Skeletal muscle tissue (tissue), 4 donors: ENCODE data around the gene TMC1. TPM values are rescaled to one million over a fixed set of nuclear protein-coding genes. Genes with fewer than 3 reads are reported as not detected.
"Not testable (repeated sequence)": the region's sequence is repeated elsewhere in the genome, so short reads cannot be mapped to it uniquely, and the experiment has no call there.

Experiments
- H3K27ac ChIP-seq: one replicate; pipeline ENCODE4 v1.7.0; 2013; ENCODE audit warnings: mild to moderate bottlenecking, low read depth, low read length, inconsistent platforms
- H3K27me3 ChIP-seq, 3 donors: one replicate each; pipeline ENCODE4 v1.7.0; 2013; ENCODE audit warnings: low read length in 3 of 3; ENCODE audit not compliant: control insufficient read depth in 3 of 3, insufficient read depth in 3 of 3
- H3K36me3 ChIP-seq, 3 donors: one replicate each; pipeline ENCODE4 v1.7.0; 2013; ENCODE audit warnings: low read length in 3 of 3; ENCODE audit not compliant: control insufficient read depth in 3 of 3, insufficient read depth in 3 of 3
- H3K4me1 ChIP-seq, 3 donors: one replicate each; pipeline ENCODE4 v1.7.0; 2013; ENCODE audit warnings: low read length in 3 of 3, mild to moderate bottlenecking in 3 of 3; ENCODE audit not compliant: control insufficient read depth in 3 of 3, insufficient read depth in 3 of 3
- H3K4me3 ChIP-seq, 3 donors: one replicate each; pipeline ENCODE4 v1.7.0; 2013; ENCODE audit warnings: low read length in 3 of 3
- H3K9ac ChIP-seq, 3 donors: one replicate each; pipeline ENCODE4 v1.7.0; 2013; ENCODE audit warnings: low read length in 3 of 3, mild to moderate bottlenecking in 3 of 3, moderate library complexity in 2 of 3, low read depth in 1 of 3
- H3K9me3 ChIP-seq, 3 donors: one replicate each; pipeline ENCODE4 v1.7.0; 2013; ENCODE audit warnings: low read length in 3 of 3; ENCODE audit not compliant: control insufficient read depth in 3 of 3
- total RNA-seq: library from RNA; depleted of rRNA; stranded (reverse); fragments of >200 nt; gene quantifications from one replicate; pipeline ENCODE4 v1.2.3, GENCODE V29; 2014
- donor health status: Osteomylitis.

TMC1 gene
- total RNA-seq, 1 donor from 2014 or later = 0.52 TPM

- H3K9ac ChIP-seq = no peak overlapping the region
- peaks cover 9 to 15% (median 11%) of the 10 kb centered on the region in 3 donors for H3K4me1 ChIP-seq
- H3K9me3 ChIP-seq = no peaks in the 10 kb centered on the region
- no peak overlapping the region for H3K4me3 ChIP-seq
- no peaks in the 10 kb centered on the region for H3K36me3 ChIP-seq
- no peaks in the 10 kb centered on the region for H3K27me3 ChIP-seq
- H3K27ac ChIP-seq = no peak overlapping the region
Measured at GRCh38 chr9:72858089-72858912, 336.9 kb downstream of the TMC1 start.

- not testable (repeated sequence) for H3K36me3 ChIP-seq, H3K27ac ChIP-seq, H3K9me3 ChIP-seq, H3K9ac ChIP-seq, H3K27me3 ChIP-seq, H3K4me3 ChIP-seq, H3K4me1 ChIP-seq
Measured at GRCh38 chr9:72862788-72863187, 341.4 kb downstream of the TMC1 start.

DNA sequence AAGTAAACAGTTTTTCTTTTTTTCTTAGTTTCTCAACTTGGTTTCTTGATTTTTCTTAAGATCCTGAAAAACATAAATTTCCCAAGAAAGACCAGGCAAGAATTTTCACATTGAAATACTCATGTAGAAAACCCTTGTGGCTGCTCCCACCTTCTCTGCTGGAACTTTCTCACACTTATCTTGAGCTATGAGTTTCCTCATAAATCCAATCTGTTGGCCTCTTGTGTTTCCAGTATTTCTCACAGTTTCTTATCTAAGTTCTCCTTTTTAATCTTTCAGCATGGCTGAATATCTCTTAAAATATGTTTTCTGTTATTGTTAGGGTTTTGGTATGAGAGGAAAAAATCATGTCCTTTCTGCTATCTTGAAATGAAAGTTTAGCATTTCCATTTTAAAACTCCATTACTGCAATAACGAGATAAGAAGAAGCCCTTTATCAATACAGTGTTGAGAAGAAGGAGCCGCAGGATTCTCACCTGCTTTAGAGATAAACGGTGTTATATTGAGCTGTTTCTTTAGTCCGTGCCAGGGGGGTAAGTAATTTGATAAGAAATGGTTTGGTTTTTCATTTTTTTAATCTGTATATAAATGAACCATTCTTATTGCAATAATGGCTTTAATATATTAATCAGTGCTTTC, 342.2 kb downstream of the TMC1 start:
- Histone ChIP-seq H3K4me3 (no peak overlapping the region), H3K9ac (no peak overlapping the region), H3K36me3 (no peaks in the 10 kb centered on the region), H3K9me3 (no peaks in the 10 kb centered on the region), H3K27ac (no peak overlapping the region), H3K27me3 (no peaks in the 10 kb centered on the region), H3K4me1 (peaks cover 0 to under 1% (median under 1%) of the 10 kb centered on the region in 3 donors)

DNA sequence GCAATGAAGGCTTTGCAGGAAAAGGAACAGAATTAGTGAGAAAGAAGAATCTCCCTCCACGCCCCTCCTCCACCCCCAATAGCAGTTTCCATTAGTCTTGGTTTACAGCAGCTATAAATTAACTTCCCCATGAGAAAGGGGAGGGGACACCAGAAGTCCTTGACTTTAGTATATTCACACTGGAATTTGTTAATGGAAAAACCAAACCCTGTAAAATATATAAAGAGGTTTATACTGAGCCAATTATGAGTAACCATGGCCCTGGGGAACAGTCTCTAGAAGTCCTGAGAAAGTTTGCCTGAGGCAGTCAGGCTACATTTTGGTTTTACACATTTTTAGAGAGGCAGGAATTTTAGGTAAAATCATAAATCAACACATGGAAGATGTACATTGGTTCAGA, 342.9 kb downstream of the TMC1 start:
- Histone ChIP-seq H3K9ac (no peak overlapping the region), H3K4me1 (no peaks in the 10 kb centered on the region), H3K27me3 (no peaks in the 10 kb centered on the region), H3K36me3 (no peaks in the 10 kb centered on the region), H3K9me3 (no peaks in the 10 kb centered on the region), H3K4me3 (no peak overlapping the region), H3K27ac (no peak overlapping the region)

DNA sequence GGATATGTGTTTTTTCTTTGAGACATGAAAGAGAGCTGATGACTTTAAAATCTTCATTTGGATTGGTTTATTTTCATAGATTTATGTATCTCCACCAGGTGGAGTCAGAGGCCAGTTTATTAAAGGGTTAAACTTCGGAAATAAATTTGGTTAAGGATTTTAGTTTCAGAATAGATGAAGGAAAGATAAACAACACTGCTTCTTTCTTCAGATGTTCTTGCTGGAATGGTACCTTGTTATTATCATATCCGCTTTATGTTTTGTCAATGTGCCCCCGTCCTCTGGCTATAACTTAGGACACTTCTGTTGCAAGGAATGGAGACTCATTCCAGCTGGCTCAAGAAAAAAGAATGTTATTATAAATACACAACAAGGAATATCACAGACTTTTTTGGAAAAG, 350.3 kb downstream of the TMC1 start:
- H3K4me1 ChIP-seq = peaks cover 0 to 2% (median 0%) of the 10 kb centered on the region in 3 donors
- no peak overlapping the region for H3K27ac ChIP-seq
- H3K9me3 ChIP-seq = no peaks in the 10 kb centered on the region
- peak overlapping the region in 1 of 3 donors; percentile 51 for H3K9ac ChIP-seq
- no peaks in the 10 kb centered on the region for H3K36me3 ChIP-seq
- peak overlapping the region in 2 of 3 donors; percentile 2 to 34 for H3K4me3 ChIP-seq
- no peaks in the 10 kb centered on the region for H3K27me3 ChIP-seq

- no peaks in the 10 kb centered on the region for H3K27me3 ChIP-seq
- no peak overlapping the region for H3K4me3 ChIP-seq
- H3K9ac ChIP-seq = no peak overlapping the region
- H3K27ac ChIP-seq = no peak overlapping the region
- no peaks in the 10 kb centered on the region for H3K9me3 ChIP-seq
- H3K36me3 ChIP-seq = no peaks in the 10 kb centered on the region
- peaks cover 0 to 2% (median 0%) of the 10 kb centered on the region in 3 donors for H3K4me1 ChIP-seq
Measured at GRCh38 chr9:72872718-72873117, 351.3 kb downstream of the TMC1 start.

DNA sequence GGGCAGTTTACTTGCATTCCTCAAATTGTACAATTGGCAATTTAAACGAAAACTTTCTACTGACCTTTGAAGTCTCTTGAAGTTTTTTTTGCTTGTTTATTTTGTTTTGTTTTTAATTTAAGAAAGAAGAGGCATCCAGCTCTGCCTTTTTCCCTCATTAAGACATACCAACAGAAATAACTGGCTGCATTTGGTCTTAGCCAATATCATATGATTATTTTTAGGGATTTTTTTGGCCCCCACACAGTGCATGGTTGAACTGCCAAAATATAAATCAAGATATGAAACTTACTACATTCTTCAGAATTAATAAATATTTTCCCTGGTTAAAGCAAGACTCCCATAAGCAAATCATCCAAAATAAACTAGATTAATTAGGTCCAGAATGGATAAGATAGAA, 352.0 kb downstream of the TMC1 start:
- Histone ChIP-seq H3K4me3 (no peak overlapping the region), H3K27ac (no peak overlapping the region), H3K9me3 (no peaks in the 10 kb centered on the region), H3K4me1 (peaks cover 0 to 2% (median 0%) of the 10 kb centered on the region in 3 donors), H3K36me3 (no peaks in the 10 kb centered on the region), H3K9ac (no peak overlapping the region), H3K27me3 (no peaks in the 10 kb centered on the region)

DNA sequence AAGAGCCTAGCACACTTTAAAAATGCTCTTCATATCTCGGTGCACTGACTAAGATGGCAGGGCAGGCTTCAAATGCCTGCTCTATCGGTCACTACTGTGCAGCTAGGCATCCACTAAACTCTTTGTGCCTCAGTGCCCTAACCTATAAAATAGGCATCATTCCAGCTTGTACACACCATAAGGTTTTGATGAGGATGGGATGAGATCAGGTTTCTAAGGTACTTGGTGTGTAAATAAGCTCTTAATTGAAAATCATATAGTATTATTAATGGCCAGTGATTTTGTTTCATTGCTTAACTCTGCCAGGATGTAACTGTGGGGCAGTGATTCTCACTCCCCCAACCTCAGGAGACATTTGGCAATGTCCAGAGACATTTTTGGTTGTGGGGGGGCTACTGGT, 352.9 kb downstream of the TMC1 start:
- no peak overlapping the region for H3K27ac ChIP-seq
- H3K4me1 ChIP-seq = peaks cover 0 to 2% (median 0%) of the 10 kb centered on the region in 3 donors
- no peaks in the 10 kb centered on the region for H3K9me3 ChIP-seq
- H3K4me3 ChIP-seq = no peak overlapping the region
- no peaks in the 10 kb centered on the region for H3K27me3 ChIP-seq
- H3K36me3 ChIP-seq = no peaks in the 10 kb centered on the region
- H3K9ac ChIP-seq = no peak overlapping the region

DNA sequence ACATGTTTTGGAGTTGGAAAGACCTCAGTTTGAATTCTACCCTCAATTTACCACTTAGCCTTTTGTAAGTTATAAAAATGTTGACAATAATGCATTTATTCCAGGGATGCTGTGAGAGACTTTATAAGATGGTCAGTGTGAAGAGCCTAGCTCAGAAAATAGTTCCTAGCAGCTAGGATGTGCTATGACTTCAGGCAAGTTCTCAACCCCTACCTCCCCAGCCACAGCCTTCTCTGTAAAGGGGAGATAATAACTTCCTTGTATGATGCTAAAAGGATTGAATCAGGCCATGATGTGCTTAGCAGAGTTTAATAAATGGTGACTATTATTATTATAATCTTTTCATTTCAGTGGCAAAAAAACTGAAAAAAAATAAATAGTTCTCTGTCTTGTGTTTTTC, 353.8 kb downstream of the TMC1 start:
- Histone ChIP-seq H3K9ac (no peak overlapping the region), H3K4me1 (peaks cover 0 to 2% (median 0%) of the 10 kb centered on the region in 3 donors), H3K4me3 (no peak overlapping the region), H3K9me3 (no peaks in the 10 kb centered on the region), H3K27me3 (no peaks in the 10 kb centered on the region), H3K36me3 (no peaks in the 10 kb centered on the region), H3K27ac (no peak overlapping the region)

- Histone ChIP-seq H3K4me1 (peaks cover 7 to 10% (median 9%) of the 10 kb centered on the region in 3 donors), H3K4me3 (no peak overlapping the region), H3K9ac (no peak overlapping the region), H3K9me3 (no peaks in the 10 kb centered on the region), H3K36me3 (no peaks in the 10 kb centered on the region), H3K27me3 (no peaks in the 10 kb centered on the region), H3K27ac (no peak overlapping the region)
Measured at GRCh38 chr9:72880821-72881220, 359.4 kb downstream of the TMC1 start.
